LNCAP (cell line): ENCODE measurements around the gene FKBP5.

Experiments
- TF ChIP-seq, protein P1 (sequence below): fragments of 450-650 bp; IDR thresholded peaks from 2 replicates; pipeline ENCODE4 v1.5.1; 2017; ENCODE audit warnings: mild to moderate bottlenecking

FKBP5 gene

DNA sequence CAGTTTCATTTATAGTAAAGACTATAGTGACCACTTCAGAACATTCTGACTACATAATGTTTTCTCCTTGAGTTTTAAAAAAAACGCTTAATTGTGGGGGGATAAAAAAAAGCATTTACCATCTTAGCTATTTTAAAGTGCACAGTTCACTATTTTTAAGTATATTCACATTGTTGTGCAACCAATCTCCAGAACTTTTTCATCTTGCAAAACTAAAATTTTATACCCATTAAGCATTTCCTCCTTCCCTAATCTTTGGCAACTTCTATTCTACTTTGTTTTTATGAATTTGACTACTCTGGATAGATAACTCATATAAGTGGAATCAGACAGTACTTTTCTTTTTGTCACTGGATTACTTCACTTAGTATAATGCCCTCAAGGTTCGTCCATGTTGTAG is 62.3 kb downstream of the FKBP5 start:
- TF ChIP-seq, protein P1, sequence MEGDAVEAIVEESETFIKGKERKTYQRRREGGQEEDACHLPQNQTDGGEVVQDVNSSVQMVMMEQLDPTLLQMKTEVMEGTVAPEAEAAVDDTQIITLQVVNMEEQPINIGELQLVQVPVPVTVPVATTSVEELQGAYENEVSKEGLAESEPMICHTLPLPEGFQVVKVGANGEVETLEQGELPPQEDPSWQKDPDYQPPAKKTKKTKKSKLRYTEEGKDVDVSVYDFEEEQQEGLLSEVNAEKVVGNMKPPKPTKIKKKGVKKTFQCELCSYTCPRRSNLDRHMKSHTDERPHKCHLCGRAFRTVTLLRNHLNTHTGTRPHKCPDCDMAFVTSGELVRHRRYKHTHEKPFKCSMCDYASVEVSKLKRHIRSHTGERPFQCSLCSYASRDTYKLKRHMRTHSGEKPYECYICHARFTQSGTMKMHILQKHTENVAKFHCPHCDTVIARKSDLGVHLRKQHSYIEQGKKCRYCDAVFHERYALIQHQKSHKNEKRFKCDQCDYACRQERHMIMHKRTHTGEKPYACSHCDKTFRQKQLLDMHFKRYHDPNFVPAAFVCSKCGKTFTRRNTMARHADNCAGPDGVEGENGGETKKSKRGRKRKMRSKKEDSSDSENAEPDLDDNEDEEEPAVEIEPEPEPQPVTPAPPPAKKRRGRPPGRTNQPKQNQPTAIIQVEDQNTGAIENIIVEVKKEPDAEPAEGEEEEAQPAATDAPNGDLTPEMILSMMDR, result no peak

DNA sequence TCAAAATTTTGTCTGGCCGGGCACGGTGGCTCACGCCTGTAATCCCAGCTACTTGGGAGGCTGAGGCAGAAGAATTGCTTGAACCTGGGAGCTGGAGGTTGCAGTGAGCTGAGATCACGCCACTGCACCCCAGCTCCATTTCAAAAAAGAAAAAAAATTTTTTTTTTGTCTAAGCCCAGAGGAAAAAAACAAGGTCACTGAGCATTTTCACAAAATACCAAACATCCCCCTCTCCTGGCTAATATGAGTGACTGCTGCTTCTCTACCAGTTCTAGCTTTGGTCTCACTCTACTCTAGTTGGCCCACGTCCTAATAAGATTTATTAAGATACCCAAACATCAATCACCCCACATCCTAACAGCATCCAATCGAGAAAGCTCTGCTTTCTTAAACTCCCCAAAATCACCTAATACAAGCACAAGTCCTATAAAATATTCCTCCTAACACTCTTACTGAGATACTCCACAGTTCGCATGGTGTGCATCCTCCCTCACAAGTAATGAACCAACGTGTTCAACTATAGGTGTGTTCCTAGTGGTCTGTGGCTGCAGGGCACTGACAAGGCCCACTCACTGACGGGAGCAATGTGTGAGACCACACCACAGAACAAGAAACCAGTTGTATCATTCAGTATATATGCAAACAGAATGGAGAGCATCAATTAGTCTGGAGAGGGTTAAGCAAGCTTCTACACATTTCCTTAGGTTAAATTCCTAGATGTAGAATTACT is 64.2 kb downstream of the FKBP5 start:
- TF ChIP-seq, protein P1, result no peak

DNA sequence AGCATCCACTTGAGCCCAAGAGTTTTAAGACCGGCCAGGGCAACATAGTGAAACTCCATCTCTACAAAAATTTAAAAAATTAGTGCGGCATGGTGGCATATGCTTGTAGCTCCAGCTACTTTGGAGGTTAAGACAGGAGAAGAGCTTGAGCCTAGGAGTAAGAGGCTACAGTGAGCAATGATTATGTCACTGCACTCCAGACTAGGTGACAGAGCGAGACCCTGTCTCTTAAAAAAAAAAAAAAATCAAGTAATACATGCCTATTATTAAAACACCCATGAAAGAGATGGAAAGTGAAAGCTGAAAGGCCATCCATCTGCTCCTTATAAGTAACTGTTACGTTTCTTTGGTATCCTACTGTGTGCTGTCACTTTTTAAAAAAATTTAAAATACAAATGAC is 66.4 kb downstream of the FKBP5 start:
- TF ChIP-seq, protein P1, result no peak

DNA sequence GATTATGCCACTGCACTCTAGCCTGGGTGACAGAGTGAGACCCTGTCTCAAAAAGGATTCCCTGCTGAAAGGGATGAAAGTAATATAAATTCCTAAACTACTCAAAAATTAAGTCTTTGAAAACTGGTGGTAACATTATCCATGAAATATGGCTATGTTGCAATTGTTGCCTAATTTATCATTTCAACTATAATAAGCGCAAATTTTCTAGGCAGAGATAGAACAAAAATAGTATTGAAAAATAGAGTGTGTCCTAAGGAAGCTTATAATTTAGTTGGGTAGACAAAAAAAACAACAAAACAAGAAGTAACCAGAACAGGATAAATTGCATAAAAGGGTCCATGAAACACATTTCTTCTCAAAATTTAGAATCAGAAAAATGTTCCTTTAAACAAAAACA is 68.0 kb downstream of the FKBP5 start:
- TF ChIP-seq, protein P1, result no peak

DNA sequence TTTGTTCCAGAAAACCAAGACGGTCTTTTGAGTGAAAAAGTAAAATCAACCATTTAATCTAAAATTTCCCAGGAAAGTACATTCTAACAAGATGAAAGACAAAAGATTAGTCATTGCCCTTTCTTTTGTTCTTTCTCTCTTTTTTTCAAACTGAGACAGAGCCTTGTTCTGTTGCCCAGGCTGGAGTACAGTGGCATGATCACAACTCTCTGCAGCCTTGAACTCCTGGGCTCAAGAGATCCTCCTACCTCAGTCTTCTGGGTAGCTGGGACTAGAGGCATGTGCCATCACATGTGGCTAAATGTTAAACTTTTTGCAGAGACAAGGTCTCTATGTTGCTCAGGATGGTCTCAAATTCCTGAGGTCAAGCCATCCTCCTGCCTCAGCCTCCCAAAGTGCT is 75.0 kb downstream of the FKBP5 start:
- TF ChIP-seq, protein P1, result no peak

DNA sequence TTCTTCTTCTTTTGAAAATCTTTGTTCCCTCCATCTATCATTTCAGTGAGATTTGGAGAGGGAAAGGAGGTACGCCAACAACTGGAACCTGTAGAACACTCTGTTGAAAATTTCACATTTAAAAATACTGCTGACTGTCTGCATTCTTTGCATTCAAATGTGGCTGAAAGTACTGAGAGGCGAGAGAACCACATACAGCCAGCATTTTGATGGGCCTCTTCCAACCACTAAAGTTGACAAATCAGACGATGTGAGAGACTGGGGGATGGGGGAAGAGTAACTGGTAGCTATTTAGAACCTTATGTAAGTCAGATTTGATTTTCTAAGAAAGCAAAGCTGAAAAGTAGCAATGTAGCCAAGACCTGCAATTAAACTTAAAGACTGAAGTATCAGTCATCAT is 77.5 kb downstream of the FKBP5 start:
- TF ChIP-seq, protein P1, result no peak

DNA sequence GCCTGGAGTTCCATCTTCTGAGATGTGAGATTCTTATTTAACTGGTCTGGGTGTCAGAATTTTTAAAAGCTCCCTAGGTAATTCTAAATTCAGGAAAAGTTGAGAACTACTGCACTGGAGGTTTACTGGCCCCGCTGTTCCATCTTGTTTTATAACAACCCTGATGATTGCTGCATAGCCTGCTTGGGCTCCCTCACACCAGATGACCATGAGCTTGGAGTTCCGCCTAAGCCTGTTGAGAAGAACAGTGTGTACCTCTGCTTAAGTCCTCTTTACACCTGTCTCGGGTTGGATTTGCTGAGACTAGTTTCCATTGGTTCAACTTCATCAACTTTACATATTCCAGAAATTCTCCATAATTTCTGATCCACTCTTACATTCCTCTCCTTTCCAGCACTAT is 77.9 kb downstream of the FKBP5 start:
- TF ChIP-seq, protein P1, result no peak

DNA sequence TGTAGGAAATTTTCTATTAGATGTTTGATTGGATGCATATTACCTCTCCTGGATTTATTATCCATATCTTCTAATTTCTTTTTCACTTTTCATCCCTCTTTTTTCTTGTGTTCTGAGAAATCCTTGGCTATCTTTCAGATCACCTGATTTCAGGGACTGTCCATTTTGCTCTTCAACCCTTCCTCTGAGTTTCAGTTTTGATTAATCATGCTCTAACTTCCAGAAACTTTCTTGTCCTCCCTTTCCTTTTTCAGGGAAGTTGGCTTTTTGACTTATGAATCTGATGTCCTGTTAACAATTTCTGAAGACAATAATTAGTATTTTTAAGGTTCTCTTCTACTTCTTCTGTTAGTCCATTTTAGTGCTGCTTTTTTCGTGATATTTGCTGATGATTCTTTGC is 79.1 kb downstream of the FKBP5 start:
- TF ChIP-seq, protein P1, result no peak
